Brain microvascular endothelial cell (primary cell): Measurements from ENCODE around the gene WNT5A.

Experiments
- DNase-seq: peaks from one replicate; pipeline ENCODE4 v3.0.0-alpha.2; 2020
- H3K27ac ChIP-seq: fragments of 250-450 bp; sonication (Bioruptor Pico); 2 replicates; pipeline ENCODE4 v1.5.1; 2020; ENCODE audit warnings: mild to moderate bottlenecking, moderate library complexity
- H3K27me3 ChIP-seq: fragments of 250-450 bp; sonication (Bioruptor Pico); replicated peaks from 2 replicates; pipeline ENCODE4 v1.5.1; 2020; ENCODE audit warnings: mild to moderate bottlenecking
- H3K36me3 ChIP-seq: fragments of 250-450 bp; sonication (Bioruptor Pico); replicated peaks from 2 replicates; pipeline ENCODE4 v1.5.1; 2020; ENCODE audit warnings: mild to moderate bottlenecking
- H3K4me3 ChIP-seq: 2 replicates; pipeline ENCODE4 v1.5.1; 2011; ENCODE audit warnings: low read depth, mild to moderate bottlenecking, control low read depth, low read length, moderate library complexity
- in situ Hi-C: cut with HindIII; loops from 2 replicates; pipeline ENCODE4 v1.10.0; 2017; ENCODE audit warnings: low sequenced_read_pairs, low pct_ligation_motif_present
- TF ChIP-seq, protein P1 (sequence below): IDR thresholded peaks from 2 replicates; pipeline ENCODE4 v1.5.1; 2011; ENCODE audit warnings: low read depth, mild to moderate bottlenecking, moderate library complexity, low read length, control low read depth, inconsistent platforms; ENCODE audit errors: missing control alignments

The WNT5A gene

DNA sequence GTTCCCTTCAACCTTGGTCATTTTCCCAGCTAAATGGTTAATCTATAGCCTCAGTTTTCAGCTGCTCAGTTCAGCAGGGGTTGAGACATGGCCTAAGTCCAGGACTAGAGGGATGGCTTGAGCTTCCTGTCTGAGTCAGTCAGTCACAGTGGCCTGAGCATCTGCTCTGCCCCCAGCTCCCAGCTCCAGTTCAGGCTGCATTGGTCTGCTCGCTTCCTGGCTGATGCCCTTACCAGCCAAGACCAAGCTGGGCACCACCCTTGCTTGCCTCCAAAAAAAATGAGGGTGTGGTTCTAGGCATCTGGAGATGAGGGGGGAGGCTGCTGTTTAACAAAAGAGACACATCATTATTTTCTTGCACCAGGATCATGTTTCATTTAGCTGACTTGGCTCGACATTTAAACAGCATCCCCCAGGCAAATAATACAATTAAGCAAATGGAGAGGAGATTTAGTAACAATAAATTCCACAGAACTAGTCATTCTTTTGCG is 70.7 kb downstream of the WNT5A start:
- Histone ChIP-seq H3K4me3 (no peak overlapping the region), H3K27me3 (no peaks in the 10 kb centered on the region), H3K27ac (no peak overlapping the region), H3K36me3 (no peaks in the 10 kb centered on the region)
- TF ChIP-seq, protein P1, sequence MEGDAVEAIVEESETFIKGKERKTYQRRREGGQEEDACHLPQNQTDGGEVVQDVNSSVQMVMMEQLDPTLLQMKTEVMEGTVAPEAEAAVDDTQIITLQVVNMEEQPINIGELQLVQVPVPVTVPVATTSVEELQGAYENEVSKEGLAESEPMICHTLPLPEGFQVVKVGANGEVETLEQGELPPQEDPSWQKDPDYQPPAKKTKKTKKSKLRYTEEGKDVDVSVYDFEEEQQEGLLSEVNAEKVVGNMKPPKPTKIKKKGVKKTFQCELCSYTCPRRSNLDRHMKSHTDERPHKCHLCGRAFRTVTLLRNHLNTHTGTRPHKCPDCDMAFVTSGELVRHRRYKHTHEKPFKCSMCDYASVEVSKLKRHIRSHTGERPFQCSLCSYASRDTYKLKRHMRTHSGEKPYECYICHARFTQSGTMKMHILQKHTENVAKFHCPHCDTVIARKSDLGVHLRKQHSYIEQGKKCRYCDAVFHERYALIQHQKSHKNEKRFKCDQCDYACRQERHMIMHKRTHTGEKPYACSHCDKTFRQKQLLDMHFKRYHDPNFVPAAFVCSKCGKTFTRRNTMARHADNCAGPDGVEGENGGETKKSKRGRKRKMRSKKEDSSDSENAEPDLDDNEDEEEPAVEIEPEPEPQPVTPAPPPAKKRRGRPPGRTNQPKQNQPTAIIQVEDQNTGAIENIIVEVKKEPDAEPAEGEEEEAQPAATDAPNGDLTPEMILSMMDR, result no peak
- DNase-seq, result peak; percentile 60
- in situ Hi-C loops, result no loop called here
